Measurements from ENCODE around the gene RGR.

GRCh38 chr10:84211566-84211965 is 33.3 kb upstream of the RGR start:
- TF ChIP-seq CTCF (conservative IDR thresholded peaks at IDR 0.05 in 1 of 2, IDR thresholded peaks at IDR 0.05 in 1 of 2; ENCODE audit: extremely low read depth in 1 of 2, insufficient read depth in 1 of 2, low read depth in 1 of 2, low read length in 2 of 2): no peak
- no peak for TF ChIP-seq EZH2 (IDR thresholded peaks at IDR 0.05; ENCODE audit: borderline replicate concordance, low read length)
